Liver (tissue), 9 donors: Measurements from ENCODE around the gene ACSM2B. TPM values are rescaled to one million over a fixed set of nuclear protein-coding genes. Genes with fewer than 3 reads are reported as not detected.
A peak's percentile ranks its signal among the peaks of the same experiment; 100 is the strongest.
"Not testable (repeated sequence)": the region's sequence is repeated elsewhere in the genome, so short reads cannot be mapped to it uniquely, and the experiment has no call there.

ENCODE experiments used
- DNase-seq: peaks from one replicate; pipeline ENCODE4 v3.0.0-alpha.2; 2017; ENCODE audit warnings: low spot score
- H3K27ac ChIP-seq, 2 donors: one replicate each; pipeline ENCODE4 v1.7.0; 2013; ENCODE audit warnings: inconsistent platforms in 2 of 2, low read length in 2 of 2, control low read depth in 1 of 2, low read depth in 1 of 2, mild to moderate bottlenecking in 1 of 2
- H3K27me3 ChIP-seq, 4 donors: one replicate each; pipeline versions ENCODE4 v1.6.1 to v1.7.0; 2013; ENCODE audit warnings: low read length in 3 of 4, inconsistent platforms in 1 of 4, mild to moderate bottlenecking in 1 of 4, moderate library complexity in 1 of 4; ENCODE audit not compliant: control insufficient read depth in 4 of 4, insufficient read depth in 4 of 4
- H3K36me3 ChIP-seq, 4 donors: one replicate each; pipeline versions ENCODE4 v1.6.1 to v1.7.0; 2013; ENCODE audit warnings: low read length in 3 of 4, mild to moderate bottlenecking in 3 of 4, low read depth in 1 of 4, moderate library complexity in 1 of 4; ENCODE audit not compliant: control insufficient read depth in 4 of 4, insufficient read depth in 3 of 4
- H3K4me1 ChIP-seq, 4 donors: one replicate each; pipeline versions ENCODE4 v1.6.1 to v1.7.0; 2013; ENCODE audit warnings: low read length in 3 of 4, mild to moderate bottlenecking in 3 of 4, moderate library complexity in 1 of 4; ENCODE audit not compliant: control insufficient read depth in 4 of 4, insufficient read depth in 4 of 4
- H3K4me3 ChIP-seq, 3 donors: one replicate each; pipeline versions ENCODE4 v1.6.1 to v1.7.0; 2013; ENCODE audit warnings: low read length in 3 of 3, control low read depth in 1 of 3, low read depth in 1 of 3, mild to moderate bottlenecking in 1 of 3
- H3K9ac ChIP-seq, 2 donors: one replicate each; pipeline ENCODE4 v1.7.0; 2013; ENCODE audit warnings: low read length in 2 of 2, mild to moderate bottlenecking in 2 of 2, moderate library complexity in 2 of 2, control low read depth in 1 of 2, low read depth in 1 of 2
- H3K9me3 ChIP-seq, 4 donors: one replicate each; pipeline versions ENCODE4 v1.6.1 to v1.7.0; 2013; ENCODE audit warnings: low read length in 3 of 4; ENCODE audit not compliant: control insufficient read depth in 4 of 4
- CTCF ChIP-seq: fragments of 150-350 bp; IDR thresholded peaks from 2 replicates; pipeline ENCODE4 v1.5.1; 2017; ENCODE audit warnings: improper control_type of control experiment, low read depth, low read length; ENCODE audit not compliant: missing input control
- EGR1 ChIP-seq, 2 donors: IDR thresholded peaks; 2 replicates each; pipeline ENCODE4 v1.6.1; 2016 to 2018; ENCODE audit warnings: antibody characterized with exemption in 2 of 2, low read depth in 2 of 2
- FOXA2 ChIP-seq: IDR thresholded peaks from 2 replicates; pipeline ENCODE4 v1.6.1; 2016; ENCODE audit warnings: antibody characterized with exemption
- GABPA ChIP-seq, 2 donors: IDR thresholded peaks in 1 of 2; conservative IDR thresholded peaks in 1 of 2; 2 replicates each; pipeline ENCODE4 v1.6.1; 2016; ENCODE audit warnings: antibody characterized with exemption in 2 of 2, mild to moderate bottlenecking in 1 of 2, moderate library complexity in 1 of 2
- HNF4A ChIP-seq, 2 donors: conservative IDR thresholded peaks; 2 replicates each; pipeline ENCODE4 v1.6.1; 2016; ENCODE audit warnings: antibody characterized with exemption in 2 of 2, mild to moderate bottlenecking in 2 of 2
- HNF4G ChIP-seq: IDR thresholded peaks from 2 replicates; pipeline ENCODE4 v1.6.1; 2016; ENCODE audit warnings: antibody characterized with exemption
- JUND ChIP-seq, 2 donors: IDR thresholded peaks; 2 replicates each; pipeline ENCODE4 v1.6.1; 2016; ENCODE audit warnings: antibody characterized with exemption in 2 of 2
- RAD21 ChIP-seq, 2 donors: IDR thresholded peaks; 2 replicates each; pipeline ENCODE4 v1.6.1; 2016; ENCODE audit warnings: antibody characterized with exemption in 2 of 2, mild to moderate bottlenecking in 2 of 2
- REST ChIP-seq: IDR thresholded peaks from 2 replicates; pipeline ENCODE4 v1.6.1; 2016; ENCODE audit warnings: antibody characterized with exemption, mild to moderate bottlenecking
- RXRA ChIP-seq, 2 donors: IDR thresholded peaks; 2 replicates each; pipeline ENCODE4 v1.6.1; 2017 to 2018; ENCODE audit warnings: antibody characterized with exemption in 2 of 2, mild to moderate bottlenecking in 1 of 2
- TAF1 ChIP-seq: conservative IDR thresholded peaks from 2 replicates; pipeline ENCODE4 v1.6.1; 2016; ENCODE audit warnings: antibody characterized with exemption, mild to moderate bottlenecking
- YY1 ChIP-seq: IDR thresholded peaks from 2 replicates; pipeline ENCODE4 v1.6.1; 2016; ENCODE audit warnings: antibody characterized with exemption, mild to moderate bottlenecking
- ZBTB33 ChIP-seq: IDR thresholded peaks from 2 replicates; pipeline ENCODE4 v1.6.1; 2016; ENCODE audit warnings: antibody characterized with exemption
- WGBS: extraction: QIAGEN DNeasy Blood & Tissue Kit; methylation state at CpG from one replicate; pipeline ENCODE4 v1.1.7; 2013; 5-methylcytosine and 5-hydroxymethylcytosine counted together
- polyA plus RNA-seq, 2 donors: library from polyadenylated mRNA; stranded (reverse) in 1 of 2; unstranded in 1 of 2; fragments of 200-250 nt in 1 of 2; fragments of >200 nt in 1 of 2; fragmentation: Nextera tagmentation in 1 of 2; extraction: Ambion mirVana in 1 of 2; gene quantifications; one replicate each; pipeline versions ENCODE4 v1.2.1 to v1.2.3, GENCODE V29; 2013 to 2015
- total RNA-seq, 2 donors: library from RNA; depleted of rRNA; stranded (reverse); fragments of >200 nt; gene quantifications; one replicate each; pipeline ENCODE4 v1.2.3, GENCODE V29; 2014
- donor health status: healthy.
- donor health status: healthy.
- donor health status: healthy.
- donor health status: healthy.
- donor health status: healthy.

Gene ACSM2B
- total and polyA plus RNA-seq, 4 donors: 46.0 to 852 (median 500) TPM

GRCh38 chr16:20538181-20538580 lies 38.0 kb downstream of the ACSM2B start:
- H3K4me1 ChIP-seq: no peaks in the 10 kb centered on the region
- WGBS: 5% methylated on average over 1 of the region's 1 CpG
- DNase-seq: no peak

GRCh38 chr16:20536669-20537068 lies 39.5 kb downstream of the ACSM2B start:
- H3K27ac ChIP-seq, H3K9ac ChIP-seq, H3K9me3 ChIP-seq, H3K27me3 ChIP-seq, H3K4me3 ChIP-seq, DNase-seq, H3K4me1 ChIP-seq: not testable (repeated sequence)
- peaks cover 7 to 34% (median 28%) of the 10 kb centered on the region in 4 donors for H3K36me3 ChIP-seq
- 82% methylated on average over 1 of the region's 1 CpG for WGBS

More at GRCh38 chr16:20538181-20538580, 38.0 kb downstream of the ACSM2B start:
- Histone ChIP-seq H3K27ac (no peak overlapping the region), H3K9me3 (no peaks in the 10 kb centered on the region), H3K36me3 (peaks cover 7 to 36% (median 30%) of the 10 kb centered on the region in 4 donors), H3K27me3 (no peaks in the 10 kb centered on the region), H3K4me3 (no peak overlapping the region), H3K9ac (no peak overlapping the region)
- no peak for TF ChIP-seq CTCF
- peak in 1 of 2 donors; percentile 27 for TF ChIP-seq RXRA (IDR thresholded peaks at IDR 0.05)
- peak; percentile 37 to 67 for TF ChIP-seq HNF4A (conservative IDR thresholded peaks at IDR 0.05)
- no peak for TF ChIP-seq TAF1
- TF ChIP-seq EGR1 (IDR thresholded peaks at IDR 0.05; ENCODE audit: low read depth in 2 of 2): no peak
- no peak for TF ChIP-seq RAD21 (IDR thresholded peaks at IDR 0.05)
- TF ChIP-seq FOXA2: no peak

GRCh38 chr16:20532284-20532792 lies 43.8 kb downstream of the ACSM2B start:
- peaks cover 3 to 12% (median 10%) of the 10 kb centered on the region in 4 donors for H3K36me3 ChIP-seq
- not testable (repeated sequence) for H3K9ac ChIP-seq, DNase-seq, H3K27ac ChIP-seq, H3K4me1 ChIP-seq, H3K4me3 ChIP-seq, H3K9me3 ChIP-seq, H3K27me3 ChIP-seq
- no CpG with 5 or more reads among the region's 3 CpGs for WGBS

- not testable (repeated sequence) for DNase-seq, H3K27ac ChIP-seq, H3K27me3 ChIP-seq, H3K4me1 ChIP-seq, H3K9me3 ChIP-seq, H3K9ac ChIP-seq, H3K36me3 ChIP-seq, H3K4me3 ChIP-seq
- WGBS: no CpG with 5 or more reads among the region's 13 CpGs
Measured at GRCh38 chr16:20531795-20532194, 44.4 kb downstream of the ACSM2B start.

GRCh38 chr16:20520103-20520502 lies 56.1 kb downstream of the ACSM2B start:
- H3K36me3 ChIP-seq: no peaks in the 10 kb centered on the region
- H3K27ac ChIP-seq: no peak overlapping the region
- 90% methylated on average over 1 of the region's 1 CpG for WGBS
- H3K4me1 ChIP-seq: no peaks in the 10 kb centered on the region
- no peaks in the 10 kb centered on the region for H3K27me3 ChIP-seq
- no peak overlapping the region for H3K4me3 ChIP-seq
- DNase-seq: no peak
- no peak overlapping the region for H3K9ac ChIP-seq
- H3K9me3 ChIP-seq: no peaks in the 10 kb centered on the region
- TF ChIP-seq GABPA (IDR thresholded peaks at IDR 0.05 in 1 of 2, conservative IDR thresholded peaks at IDR 0.05 in 1 of 2) (no peak), JUND (IDR thresholded peaks at IDR 0.05) (no peak), HNF4G (no peak), RAD21 (IDR thresholded peaks at IDR 0.05) (no peak), YY1 (no peak), REST (no peak), ZBTB33 (no peak)
